Uterus (tissue), 2 donors: Measurements from ENCODE around the gene INCENP.

ENCODE experiments used
- POLR2A ChIP-seq, 2 donors: fragments of 450-650 bp; IDR thresholded peaks; one replicate each; pipeline ENCODE4 v1.6.1; 2016; ENCODE audit warnings: antibody characterized with exemption in 2 of 2, mild to moderate bottlenecking in 1 of 2, moderate library complexity in 1 of 2
- TF ChIP-seq, protein P1 (sequence below), 4 experiments: fragments of 200-600 bp in 2 of 4; fragments of 450-650 bp in 2 of 4; sonication (generic) in 2 of 4; IDR thresholded peaks; one replicate each; pipeline ENCODE4 v1.5.1; 2016 to 2019; ENCODE audit warnings: antibody characterized with exemption in 4 of 4, mild to moderate bottlenecking in 2 of 4, moderate library complexity in 1 of 4

DNA sequence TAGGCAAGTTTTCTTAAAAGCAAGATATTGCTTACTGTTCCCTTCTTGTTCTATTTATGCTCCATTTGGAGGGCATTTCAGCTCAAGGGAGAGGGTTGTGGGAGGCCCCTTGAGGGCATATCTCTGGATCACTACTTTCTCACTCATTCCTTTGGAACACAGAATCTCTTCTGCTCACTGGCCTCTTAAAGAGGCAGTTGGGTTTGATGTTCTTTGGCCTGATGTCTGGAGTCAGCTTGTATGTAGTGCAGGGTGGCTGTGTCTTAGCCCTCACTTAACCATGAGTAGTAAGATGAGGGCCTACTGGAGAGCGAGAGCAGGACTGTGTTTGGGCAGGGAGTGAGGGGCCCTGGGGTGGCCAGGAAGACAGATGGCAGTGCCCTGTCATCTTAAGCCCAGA lies 3.6 kb downstream of the INCENP start:
- TF ChIP-seq POLR2A (IDR thresholded peaks at IDR 0.05), result no peak
- TF ChIP-seq, protein P1, sequence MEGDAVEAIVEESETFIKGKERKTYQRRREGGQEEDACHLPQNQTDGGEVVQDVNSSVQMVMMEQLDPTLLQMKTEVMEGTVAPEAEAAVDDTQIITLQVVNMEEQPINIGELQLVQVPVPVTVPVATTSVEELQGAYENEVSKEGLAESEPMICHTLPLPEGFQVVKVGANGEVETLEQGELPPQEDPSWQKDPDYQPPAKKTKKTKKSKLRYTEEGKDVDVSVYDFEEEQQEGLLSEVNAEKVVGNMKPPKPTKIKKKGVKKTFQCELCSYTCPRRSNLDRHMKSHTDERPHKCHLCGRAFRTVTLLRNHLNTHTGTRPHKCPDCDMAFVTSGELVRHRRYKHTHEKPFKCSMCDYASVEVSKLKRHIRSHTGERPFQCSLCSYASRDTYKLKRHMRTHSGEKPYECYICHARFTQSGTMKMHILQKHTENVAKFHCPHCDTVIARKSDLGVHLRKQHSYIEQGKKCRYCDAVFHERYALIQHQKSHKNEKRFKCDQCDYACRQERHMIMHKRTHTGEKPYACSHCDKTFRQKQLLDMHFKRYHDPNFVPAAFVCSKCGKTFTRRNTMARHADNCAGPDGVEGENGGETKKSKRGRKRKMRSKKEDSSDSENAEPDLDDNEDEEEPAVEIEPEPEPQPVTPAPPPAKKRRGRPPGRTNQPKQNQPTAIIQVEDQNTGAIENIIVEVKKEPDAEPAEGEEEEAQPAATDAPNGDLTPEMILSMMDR (IDR thresholded peaks at IDR 0.05), result no peak
